H1 (cell line): ENCODE measurements around the gene LRBA. TPM values are rescaled to one million over a fixed set of nuclear protein-coding genes. Genes with fewer than 3 reads are reported as not detected.

Experiments
- SP2 ChIP-seq: IDR thresholded peaks from 2 replicates; pipeline ENCODE4 v1.6.1; 2012; ENCODE audit warnings: mild to moderate bottlenecking, low read length, inconsistent platforms
- polyA plus RNA-seq, 7 experiments: library from polyadenylated mRNA; depleted of rRNA in 3 of 7; stranded (reverse) in 5 of 7; unstranded in 2 of 7; fragments of >200 nt in 5 of 7; fragments of 200-250 nt in 2 of 7; gene quantifications; 1 replicate in 5 of 7; 2 replicates in 1 of 7; 4 replicates in 1 of 7; pipeline versions ENCODE4 v1.2.1 to v1.2.3, GENCODE V29; 2011 to 2013; ENCODE audit warnings: missing spikeins in 2 of 7, mixed read lengths in 2 of 7
- total RNA-seq: library from RNA; stranded (reverse); fragmentation: NEBNext Ultra II Directional; extraction: Animal tissue kit (Norgen Biotek cat#: 25700); gene quantifications from 2 replicates; pipeline ENCODE4 v1.2.1, GENCODE V29; 2021
- TF ChIP-seq, protein P1 (sequence below): fragments of 300-600 bp; sonication (generic); IDR thresholded peaks from 2 replicates; pipeline ENCODE4 v1.7.1; 2012; ENCODE audit warnings: low read length, moderate library complexity, mild to moderate bottlenecking, inconsistent platforms; ENCODE audit not compliant: insufficient replicate concordance

The LRBA gene
- total and polyA plus RNA-seq, 2 of the 8 experiments (the other 6 are each of a cell fraction or from before 2014, with no cell fraction given): 54.6 to 83.2 TPM

DNA sequence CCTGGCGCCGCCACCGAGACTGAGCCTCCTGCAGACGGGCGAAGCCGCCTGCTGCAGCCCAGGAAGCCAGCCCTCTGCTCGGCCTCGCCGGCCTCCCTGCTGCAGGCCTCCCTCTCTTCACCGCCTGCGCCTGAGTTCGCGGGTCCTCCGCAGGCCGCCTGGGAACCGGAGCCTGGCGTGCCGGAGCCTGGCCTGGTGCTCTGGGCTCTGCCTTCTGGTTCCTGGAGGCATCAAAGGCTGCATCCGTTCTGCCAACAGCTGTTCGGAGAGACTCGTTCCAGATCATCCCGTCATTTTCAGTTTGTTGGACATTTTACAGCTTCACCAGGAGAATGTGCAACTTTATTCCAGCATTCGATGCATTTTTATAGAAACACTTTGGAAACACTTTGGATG is 758.9 kb downstream of the LRBA start (continued):
- TF ChIP-seq, protein P1, sequence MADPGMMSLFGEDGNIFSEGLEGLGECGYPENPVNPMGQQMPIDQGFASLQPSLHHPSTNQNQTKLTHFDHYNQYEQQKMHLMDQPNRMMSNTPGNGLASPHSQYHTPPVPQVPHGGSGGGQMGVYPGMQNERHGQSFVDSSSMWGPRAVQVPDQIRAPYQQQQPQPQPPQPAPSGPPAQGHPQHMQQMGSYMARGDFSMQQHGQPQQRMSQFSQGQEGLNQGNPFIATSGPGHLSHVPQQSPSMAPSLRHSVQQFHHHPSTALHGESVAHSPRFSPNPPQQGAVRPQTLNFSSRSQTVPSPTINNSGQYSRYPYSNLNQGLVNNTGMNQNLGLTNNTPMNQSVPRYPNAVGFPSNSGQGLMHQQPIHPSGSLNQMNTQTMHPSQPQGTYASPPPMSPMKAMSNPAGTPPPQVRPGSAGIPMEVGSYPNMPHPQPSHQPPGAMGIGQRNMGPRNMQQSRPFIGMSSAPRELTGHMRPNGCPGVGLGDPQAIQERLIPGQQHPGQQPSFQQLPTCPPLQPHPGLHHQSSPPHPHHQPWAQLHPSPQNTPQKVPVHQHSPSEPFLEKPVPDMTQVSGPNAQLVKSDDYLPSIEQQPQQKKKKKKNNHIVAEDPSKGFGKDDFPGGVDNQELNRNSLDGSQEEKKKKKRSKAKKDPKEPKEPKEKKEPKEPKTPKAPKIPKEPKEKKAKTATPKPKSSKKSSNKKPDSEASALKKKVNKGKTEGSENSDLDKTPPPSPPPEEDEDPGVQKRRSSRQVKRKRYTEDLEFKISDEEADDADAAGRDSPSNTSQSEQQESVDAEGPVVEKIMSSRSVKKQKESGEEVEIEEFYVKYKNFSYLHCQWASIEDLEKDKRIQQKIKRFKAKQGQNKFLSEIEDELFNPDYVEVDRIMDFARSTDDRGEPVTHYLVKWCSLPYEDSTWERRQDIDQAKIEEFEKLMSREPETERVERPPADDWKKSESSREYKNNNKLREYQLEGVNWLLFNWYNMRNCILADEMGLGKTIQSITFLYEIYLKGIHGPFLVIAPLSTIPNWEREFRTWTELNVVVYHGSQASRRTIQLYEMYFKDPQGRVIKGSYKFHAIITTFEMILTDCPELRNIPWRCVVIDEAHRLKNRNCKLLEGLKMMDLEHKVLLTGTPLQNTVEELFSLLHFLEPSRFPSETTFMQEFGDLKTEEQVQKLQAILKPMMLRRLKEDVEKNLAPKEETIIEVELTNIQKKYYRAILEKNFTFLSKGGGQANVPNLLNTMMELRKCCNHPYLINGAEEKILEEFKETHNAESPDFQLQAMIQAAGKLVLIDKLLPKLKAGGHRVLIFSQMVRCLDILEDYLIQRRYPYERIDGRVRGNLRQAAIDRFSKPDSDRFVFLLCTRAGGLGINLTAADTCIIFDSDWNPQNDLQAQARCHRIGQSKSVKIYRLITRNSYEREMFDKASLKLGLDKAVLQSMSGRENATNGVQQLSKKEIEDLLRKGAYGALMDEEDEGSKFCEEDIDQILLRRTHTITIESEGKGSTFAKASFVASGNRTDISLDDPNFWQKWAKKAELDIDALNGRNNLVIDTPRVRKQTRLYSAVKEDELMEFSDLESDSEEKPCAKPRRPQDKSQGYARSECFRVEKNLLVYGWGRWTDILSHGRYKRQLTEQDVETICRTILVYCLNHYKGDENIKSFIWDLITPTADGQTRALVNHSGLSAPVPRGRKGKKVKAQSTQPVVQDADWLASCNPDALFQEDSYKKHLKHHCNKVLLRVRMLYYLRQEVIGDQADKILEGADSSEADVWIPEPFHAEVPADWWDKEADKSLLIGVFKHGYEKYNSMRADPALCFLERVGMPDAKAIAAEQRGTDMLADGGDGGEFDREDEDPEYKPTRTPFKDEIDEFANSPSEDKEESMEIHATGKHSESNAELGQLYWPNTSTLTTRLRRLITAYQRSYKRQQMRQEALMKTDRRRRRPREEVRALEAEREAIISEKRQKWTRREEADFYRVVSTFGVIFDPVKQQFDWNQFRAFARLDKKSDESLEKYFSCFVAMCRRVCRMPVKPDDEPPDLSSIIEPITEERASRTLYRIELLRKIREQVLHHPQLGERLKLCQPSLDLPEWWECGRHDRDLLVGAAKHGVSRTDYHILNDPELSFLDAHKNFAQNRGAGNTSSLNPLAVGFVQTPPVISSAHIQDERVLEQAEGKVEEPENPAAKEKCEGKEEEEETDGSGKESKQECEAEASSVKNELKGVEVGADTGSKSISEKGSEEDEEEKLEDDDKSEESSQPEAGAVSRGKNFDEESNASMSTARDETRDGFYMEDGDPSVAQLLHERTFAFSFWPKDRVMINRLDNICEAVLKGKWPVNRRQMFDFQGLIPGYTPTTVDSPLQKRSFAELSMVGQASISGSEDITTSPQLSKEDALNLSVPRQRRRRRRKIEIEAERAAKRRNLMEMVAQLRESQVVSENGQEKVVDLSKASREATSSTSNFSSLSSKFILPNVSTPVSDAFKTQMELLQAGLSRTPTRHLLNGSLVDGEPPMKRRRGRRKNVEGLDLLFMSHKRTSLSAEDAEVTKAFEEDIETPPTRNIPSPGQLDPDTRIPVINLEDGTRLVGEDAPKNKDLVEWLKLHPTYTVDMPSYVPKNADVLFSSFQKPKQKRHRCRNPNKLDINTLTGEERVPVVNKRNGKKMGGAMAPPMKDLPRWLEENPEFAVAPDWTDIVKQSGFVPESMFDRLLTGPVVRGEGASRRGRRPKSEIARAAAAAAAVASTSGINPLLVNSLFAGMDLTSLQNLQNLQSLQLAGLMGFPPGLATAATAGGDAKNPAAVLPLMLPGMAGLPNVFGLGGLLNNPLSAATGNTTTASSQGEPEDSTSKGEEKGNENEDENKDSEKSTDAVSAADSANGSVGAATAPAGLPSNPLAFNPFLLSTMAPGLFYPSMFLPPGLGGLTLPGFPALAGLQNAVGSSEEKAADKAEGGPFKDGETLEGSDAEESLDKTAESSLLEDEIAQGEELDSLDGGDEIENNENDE: no peak
- no peak for TF ChIP-seq SP2
